Measurements from ENCODE around the gene BCL2.

BCL2 gene

GRCh38 chr18:63138436-63139340 lies 180.9 kb downstream of the BCL2 start:
- Histone ChIP-seq H3K27ac (no peak overlapping the region), H3K4me3 (peak overlapping the region; percentile 70), H3K9me3 (ENCODE audit: low read depth, low read length) (no peaks in the 10 kb centered on the region), H3K9ac (ENCODE audit: insufficient read length) (no peak overlapping the region), H3K36me3 (ENCODE audit: insufficient read depth, low read length) (no peaks in the 10 kb centered on the region)
- TF ChIP-seq EZH2 (IDR thresholded peaks at IDR 0.05) (no peak), FOXP2 (optimal IDR thresholded peaks at IDR 0.05; ENCODE audit: control extremely low read depth, extremely low read length, insufficient read depth) (no peak), POLR2AphosphoS5 (IDR thresholded peaks at IDR 0.05; ENCODE audit: borderline replicate concordance, low read depth, low read length) (peak; percentile 65)
- no peak for DNase-seq (ENCODE audit: low read depth, low spot score)

- Histone ChIP-seq H3K36me3 (ENCODE audit: insufficient read depth, low read length) (no peaks in the 10 kb centered on the region), H3K4me3 (peak overlapping the region; percentile 70), H3K9ac (ENCODE audit: insufficient read length) (no peak overlapping the region), H3K27ac (no peak overlapping the region), H3K9me3 (ENCODE audit: low read depth, low read length) (no peaks in the 10 kb centered on the region)
- no peak for DNase-seq (ENCODE audit: low read depth, low spot score)
- TF ChIP-seq FOXP2 (optimal IDR thresholded peaks at IDR 0.05; ENCODE audit: control extremely low read depth, extremely low read length, insufficient read depth) (no peak), POLR2AphosphoS5 (IDR thresholded peaks at IDR 0.05; ENCODE audit: borderline replicate concordance, low read depth, low read length) (no peak), EZH2 (IDR thresholded peaks at IDR 0.05) (no peak)
Observed at GRCh38 chr18:63137999-63138435, 181.6 kb downstream of the BCL2 start.

GRCh38 chr18:63135101-63135500 lies 184.5 kb downstream of the BCL2 start:
- Histone ChIP-seq H3K4me3 (no peak overlapping the region), H3K27ac (no peak overlapping the region), H3K9ac (ENCODE audit: insufficient read length) (no peak overlapping the region), H3K9me3 (ENCODE audit: low read depth, low read length) (no peaks in the 10 kb centered on the region), H3K36me3 (ENCODE audit: insufficient read depth, low read length) (no peaks in the 10 kb centered on the region)
- TF ChIP-seq EZH2 (IDR thresholded peaks at IDR 0.05): no peak
- no peak for TF ChIP-seq FOXP2 (optimal IDR thresholded peaks at IDR 0.05; ENCODE audit: control extremely low read depth, extremely low read length, insufficient read depth)
- TF ChIP-seq POLR2AphosphoS5 (IDR thresholded peaks at IDR 0.05; ENCODE audit: borderline replicate concordance, low read depth, low read length): no peak
- no peak for DNase-seq (ENCODE audit: low read depth, low spot score)

GRCh38 chr18:63132819-63133200 lies 186.8 kb downstream of the BCL2 start:
- Histone ChIP-seq H3K9me3 (ENCODE audit: low read depth, low read length) (no peaks in the 10 kb centered on the region), H3K27ac (no peak overlapping the region), H3K36me3 (ENCODE audit: insufficient read depth, low read length) (no peaks in the 10 kb centered on the region), H3K4me3 (no peak overlapping the region), H3K9ac (ENCODE audit: insufficient read length) (no peak overlapping the region)
- no peak for TF ChIP-seq POLR2AphosphoS5 (IDR thresholded peaks at IDR 0.05; ENCODE audit: borderline replicate concordance, low read depth, low read length)
- no peak for TF ChIP-seq FOXP2 (optimal IDR thresholded peaks at IDR 0.05; ENCODE audit: control extremely low read depth, extremely low read length, insufficient read depth)
- TF ChIP-seq EZH2 (IDR thresholded peaks at IDR 0.05): no peak
- DNase-seq (ENCODE audit: low read depth, low spot score): no peak

GRCh38 chr18:63131959-63132818 lies 187.4 kb downstream of the BCL2 start:
- no peak for DNase-seq (ENCODE audit: low read depth, low spot score)
- H3K27ac ChIP-seq: no peak overlapping the region
- no peaks in the 10 kb centered on the region for H3K36me3 ChIP-seq (ENCODE audit: insufficient read depth, low read length)
- H3K9ac ChIP-seq (ENCODE audit: insufficient read length): no peak overlapping the region
- no peaks in the 10 kb centered on the region for H3K9me3 ChIP-seq (ENCODE audit: low read depth, low read length)
- TF ChIP-seq POLR2AphosphoS5 (IDR thresholded peaks at IDR 0.05; ENCODE audit: borderline replicate concordance, low read depth, low read length) (no peak), FOXP2 (optimal IDR thresholded peaks at IDR 0.05; ENCODE audit: control extremely low read depth, extremely low read length, insufficient read depth) (no peak), EZH2 (IDR thresholded peaks at IDR 0.05) (no peak)
- H3K4me3 ChIP-seq: no peak overlapping the region

GRCh38 chr18:63131106-63131958 lies 188.2 kb downstream of the BCL2 start:
- TF ChIP-seq FOXP2 (optimal IDR thresholded peaks at IDR 0.05; ENCODE audit: control extremely low read depth, extremely low read length, insufficient read depth) (no peak), POLR2AphosphoS5 (IDR thresholded peaks at IDR 0.05; ENCODE audit: borderline replicate concordance, low read depth, low read length) (no peak), EZH2 (IDR thresholded peaks at IDR 0.05) (no peak)
- Histone ChIP-seq H3K9me3 (ENCODE audit: low read depth, low read length) (no peaks in the 10 kb centered on the region), H3K9ac (ENCODE audit: insufficient read length) (no peak overlapping the region), H3K27ac (no peak overlapping the region), H3K4me3 (no peak overlapping the region), H3K36me3 (ENCODE audit: insufficient read depth, low read length) (no peaks in the 10 kb centered on the region)
- no peak for DNase-seq (ENCODE audit: low read depth, low spot score)

- Histone ChIP-seq H3K4me3 (no peak overlapping the region), H3K27ac (peak overlapping the region; percentile 33; the same call in 1 of the 2 replicates), H3K9ac (ENCODE audit: insufficient read length) (no peak overlapping the region), H3K9me3 (ENCODE audit: low read depth, low read length) (no peaks in the 10 kb centered on the region), H3K36me3 (ENCODE audit: insufficient read depth, low read length) (no peaks in the 10 kb centered on the region)
- DNase-seq (ENCODE audit: low read depth, low spot score): no peak
- TF ChIP-seq EZH2 (IDR thresholded peaks at IDR 0.05) (no peak), POLR2AphosphoS5 (IDR thresholded peaks at IDR 0.05; ENCODE audit: borderline replicate concordance, low read depth, low read length) (no peak), FOXP2 (optimal IDR thresholded peaks at IDR 0.05; ENCODE audit: control extremely low read depth, extremely low read length, insufficient read depth) (no peak)
Observed at GRCh38 chr18:63130176-63130575, 189.4 kb downstream of the BCL2 start.

Data from SK-N-MC (cell line).